NT2/D1 (cell line): ENCODE measurements around the gene ADSS1.

Source experiments
- YY1 ChIP-seq: IDR thresholded peaks from 2 replicates; pipeline ENCODE4 v1.6.1; 2011; ENCODE audit not compliant: insufficient read length, insufficient read depth
- ZNF274 ChIP-seq: IDR thresholded peaks from 2 replicates; pipeline ENCODE4 v1.6.1; 2011; ENCODE audit warnings: mild to moderate bottlenecking, low read depth, low read length

- TF ChIP-seq ZNF274 (no peak), YY1 (no peak)
Observed at GRCh38 chr14:104710071-104710735, 13.8 kb upstream of the ADSS1 start.
